ENCODE results near the gene PDCD11. TPM values are rescaled to one million over a fixed set of nuclear protein-coding genes. Genes with fewer than 3 reads are reported as not detected.

The PDCD11 gene
- total RNA-seq, 4 donors from 2014 or later, result 26.4 to 38.3 (median 29.3) TPM

GRCh38 chr10:103374263-103374662 lies 22.2 kb upstream of the PDCD11 start:
- no peaks in the 10 kb centered on the region for H3K9me3 ChIP-seq
- 96% methylated on average over 5 of the region's 5 CpGs for WGBS
- H3K4me3 ChIP-seq, result no peak overlapping the region
- DNase-seq (ENCODE audit: low spot score in 2 of 2), result no peak
- TF ChIP-seq CTCF (IDR thresholded peaks at IDR 0.05), result no peak
- peaks cover 6% of the 10 kb centered on the region for H3K4me1 ChIP-seq
- peaks cover 49% of the 10 kb centered on the region for H3K36me3 ChIP-seq
- H3K27ac ChIP-seq, result no peak overlapping the region
- no peaks in the 10 kb centered on the region for H3K27me3 ChIP-seq

DNA sequence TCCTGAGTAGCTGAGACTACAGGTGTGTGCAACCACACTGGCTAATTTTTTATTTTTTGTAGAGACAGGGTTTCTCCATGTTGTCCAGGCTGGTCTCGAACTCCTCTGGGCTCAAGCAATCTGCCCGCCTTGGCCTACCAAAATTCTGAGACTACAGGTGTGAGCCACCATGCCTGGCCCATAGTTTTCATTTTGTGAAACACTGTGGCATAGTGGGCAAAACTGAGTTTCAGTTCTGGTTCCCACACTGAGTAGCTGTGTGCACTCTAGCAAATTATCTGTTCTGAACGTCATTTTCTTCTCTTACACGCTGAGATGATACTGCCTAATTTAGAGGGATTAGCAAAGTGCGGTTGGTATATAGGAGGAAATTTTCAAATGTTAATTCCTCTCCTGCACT lies 13.7 kb upstream of the PDCD11 start:
- DNase-seq (ENCODE audit: low spot score in 2 of 2), result no peak
- Histone ChIP-seq H3K27ac (no peak overlapping the region), H3K4me1 (no peaks in the 10 kb centered on the region), H3K36me3 (peaks cover 81% of the 10 kb centered on the region), H3K4me3 (no peak overlapping the region), H3K27me3 (no peaks in the 10 kb centered on the region), H3K9me3 (no peaks in the 10 kb centered on the region)
- TF ChIP-seq POLR2AphosphoS5 (IDR thresholded peaks at IDR 0.05) (no peak), EP300 (IDR thresholded peaks at IDR 0.05) (no peak)
- WGBS, result 87% methylated on average over 5 of the region's 5 CpGs

DNA sequence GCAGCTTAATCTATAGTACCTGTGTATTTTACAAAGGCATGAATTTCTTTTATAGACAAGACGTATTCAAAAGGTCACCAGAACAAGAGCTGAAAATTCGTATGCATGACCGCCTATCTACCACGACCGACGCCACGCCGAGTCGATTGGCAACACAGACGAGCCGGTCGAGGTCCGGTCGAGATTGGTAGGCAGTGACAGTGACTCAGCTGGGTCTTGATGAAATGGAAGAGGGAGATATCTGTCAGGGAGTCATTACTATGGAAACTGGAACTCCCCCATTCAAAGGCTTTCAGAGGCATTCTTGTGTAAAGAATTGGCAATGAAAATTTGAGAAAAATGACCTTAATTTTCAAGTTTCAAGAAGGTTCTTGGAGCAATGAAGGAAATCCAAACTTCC lies 2.2 kb upstream of the PDCD11 start:
- 91% methylated on average over 14 of the region's 14 CpGs for WGBS
- H3K4me3 ChIP-seq, result no peak overlapping the region
- H3K4me1 ChIP-seq, result peaks cover 40% of the 10 kb centered on the region
- no peak for TF ChIP-seq POLR2A (IDR thresholded peaks at IDR 0.05)
- TF ChIP-seq POLR2AphosphoS5 (IDR thresholded peaks at IDR 0.05), result no peak
- TF ChIP-seq CTCF (IDR thresholded peaks at IDR 0.05), result no peak
- TF ChIP-seq EP300 (IDR thresholded peaks at IDR 0.05), result no peak
- no peaks in the 10 kb centered on the region for H3K27me3 ChIP-seq
- peaks cover 33% of the 10 kb centered on the region for H3K36me3 ChIP-seq
- no peaks in the 10 kb centered on the region for H3K9me3 ChIP-seq
- no peak for DNase-seq (ENCODE audit: low spot score in 2 of 2)
- no peak overlapping the region for H3K27ac ChIP-seq

DNA sequence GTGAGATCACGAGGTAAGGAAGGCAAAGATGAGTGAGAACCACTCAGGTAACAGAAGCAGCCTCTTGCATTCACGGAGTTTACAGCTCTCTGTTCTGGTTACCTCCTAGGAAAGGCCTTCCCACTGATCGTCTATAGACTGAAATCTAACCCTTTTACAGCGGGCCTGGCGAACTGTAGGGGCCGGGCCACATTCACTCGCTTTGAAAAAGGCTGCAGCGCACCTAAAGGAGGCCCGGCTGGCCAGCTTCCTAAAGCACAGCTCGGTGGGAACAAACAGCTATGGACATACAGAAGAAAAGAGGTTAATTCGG lies 716 bp upstream of the PDCD11 start:
- no peaks in the 10 kb centered on the region for H3K9me3 ChIP-seq
- no peak for DNase-seq (ENCODE audit: low spot score in 2 of 2)
- TF ChIP-seq CTCF (IDR thresholded peaks at IDR 0.05) (no peak), POLR2A (IDR thresholded peaks at IDR 0.05) (no peak), POLR2AphosphoS5 (IDR thresholded peaks at IDR 0.05) (no peak), EP300 (IDR thresholded peaks at IDR 0.05) (no peak)
- no peaks in the 10 kb centered on the region for H3K27me3 ChIP-seq
- peak overlapping the region; percentile 79 for H3K27ac ChIP-seq
- peaks cover 40% of the 10 kb centered on the region for H3K4me1 ChIP-seq
- 7% methylated on average over 6 of the region's 11 CpGs for WGBS
- H3K36me3 ChIP-seq, result peaks cover 33% of the 10 kb centered on the region
- peak overlapping the region; percentile 73 for H3K4me3 ChIP-seq

DNA sequence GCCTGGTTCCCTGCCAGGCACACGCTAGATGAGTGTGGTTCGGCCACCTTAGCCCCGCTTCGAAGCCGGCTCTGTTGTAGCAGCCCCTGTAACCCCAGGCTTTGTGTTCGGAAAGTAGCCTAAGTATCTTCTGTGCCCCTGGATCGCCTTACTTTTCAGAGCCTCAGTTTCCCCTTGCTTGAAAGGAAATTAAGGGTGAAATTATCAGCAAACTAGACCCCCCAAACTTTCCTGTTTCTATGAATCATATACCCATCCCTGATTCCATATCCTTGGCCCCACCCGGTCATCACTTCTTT lies 312 bp downstream of the PDCD11 start:
- no peaks in the 10 kb centered on the region for H3K9me3 ChIP-seq
- peaks cover 34% of the 10 kb centered on the region for H3K36me3 ChIP-seq
- 0% methylated on average over 8 of the region's 8 CpGs for WGBS

More for the DNA sequence above, 312 bp downstream of the PDCD11 start:
- no peak for TF ChIP-seq POLR2A (IDR thresholded peaks at IDR 0.05)
- TF ChIP-seq POLR2AphosphoS5 (IDR thresholded peaks at IDR 0.05), result no peak
- no peak for TF ChIP-seq EP300 (IDR thresholded peaks at IDR 0.05)
- TF ChIP-seq CTCF (IDR thresholded peaks at IDR 0.05), result no peak
- DNase-seq (ENCODE audit: low spot score in 2 of 2), result no peak
- peaks cover 40% of the 10 kb centered on the region for H3K4me1 ChIP-seq
- peak overlapping the region; percentile 70 for H3K27ac ChIP-seq
- H3K27me3 ChIP-seq, result no peaks in the 10 kb centered on the region
- H3K4me3 ChIP-seq, result peak overlapping the region; percentile 73

Measured in suprapubic skin (tissue), 4 donors.